Lower lobe of right lung (tissue), 2 donors: ENCODE data around the gene GRIN2C. TPM values are rescaled to one million over a fixed set of nuclear protein-coding genes. Genes with fewer than 3 reads are reported as not detected.

Experiments
- ATAC-seq, 2 donors: fragments of 200-7000 bp; cut with Tn5 transposase; one replicate each; pipeline ENCODE4 v1.9.1; 2020 to 2022; ENCODE audit warnings: mild to moderate bottlenecking in 2 of 2, moderate library complexity in 2 of 2
- DNase-seq: peaks from one replicate; pipeline ENCODE4 v3.0.0-alpha.2; 2020
- H3K27ac ChIP-seq: fragments of 200-600 bp; one replicate; pipeline ENCODE4 v1.8.0; 2022
- H3K27me3 ChIP-seq: fragments of 200-600 bp; one replicate; pipeline ENCODE4 v1.8.0; 2022; ENCODE audit warnings: low read depth
- H3K36me3 ChIP-seq: fragments of 200-600 bp; one replicate; pipeline ENCODE4 v1.8.0; 2022; ENCODE audit warnings: mild to moderate bottlenecking
- H3K4me1 ChIP-seq: fragments of 200-600 bp; one replicate; pipeline ENCODE4 v1.8.0; 2022
- H3K4me3 ChIP-seq: fragments of 200-600 bp; one replicate; pipeline ENCODE4 v1.8.0; 2022; ENCODE audit warnings: mild to moderate bottlenecking
- H3K9me3 ChIP-seq: fragments of 200-600 bp; one replicate; pipeline ENCODE4 v1.8.0; 2022
- intact Hi-C: fragments of 100-400 bp; cut with DNase I; formaldehyde crosslinking; loops from one replicate; pipeline ENCODE4 v1.11.0; 2022
- total RNA-seq: library from RNA; stranded (reverse); fragmentation: NEBNext Ultra II Directional; extraction: Animal tissue kit (Norgen Biotek cat#: 25700); gene quantifications from one replicate; pipeline ENCODE4 v1.2.1, GENCODE V29; 2021
- TF ChIP-seq, protein P1 (sequence below): fragments of 200-600 bp; IDR thresholded peaks from one replicate; pipeline ENCODE4 v1.8.0; 2022; ENCODE audit warnings: antibody characterized with exemption, mild to moderate bottlenecking
- donor health status: DM: no; HTN: yes; CAD: no; lungs with severe emphysema.

GRIN2C gene
- total RNA-seq, 1 donor from 2014 or later, result 0.83 TPM

DNA sequence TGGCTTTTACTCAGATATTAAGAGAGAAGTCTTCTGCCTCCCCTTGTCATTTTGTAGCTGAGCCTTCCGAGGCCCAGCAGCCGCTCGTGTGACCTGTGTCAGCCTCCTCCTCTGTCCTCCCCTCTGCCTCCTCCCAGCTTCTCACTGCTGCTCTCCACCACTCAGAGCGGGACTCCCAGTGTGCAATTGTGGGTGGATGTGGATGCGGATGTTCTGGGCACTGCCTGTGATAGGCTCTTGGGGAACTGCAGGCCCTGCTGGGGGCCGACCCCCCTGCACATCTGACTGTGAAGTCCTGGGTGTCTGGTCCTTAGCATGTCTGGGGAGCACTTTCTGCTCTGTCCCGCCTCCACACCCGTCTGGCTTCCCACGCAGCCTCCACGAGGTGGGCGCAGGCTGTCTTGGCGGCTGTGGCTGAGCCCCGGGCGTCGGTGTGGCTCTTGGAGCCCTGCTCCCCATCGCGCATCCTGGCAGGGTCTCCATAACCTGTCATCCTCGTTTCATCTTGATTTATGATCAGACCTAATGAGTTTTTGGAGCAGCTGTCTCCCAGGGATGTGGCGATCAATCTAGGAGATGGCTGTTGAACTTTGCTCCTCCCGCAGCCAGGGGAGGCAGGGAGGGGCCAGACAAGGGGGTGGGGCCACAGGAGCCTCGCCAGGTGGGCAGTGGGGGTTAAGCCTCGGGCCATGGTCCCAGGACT is 28.1 kb downstream of the GRIN2C start:
- H3K4me1 ChIP-seq, result no peaks in the 10 kb centered on the region
- DNase-seq, result no peak
- H3K4me3 ChIP-seq, result no peak overlapping the region
- TF ChIP-seq, protein P1, sequence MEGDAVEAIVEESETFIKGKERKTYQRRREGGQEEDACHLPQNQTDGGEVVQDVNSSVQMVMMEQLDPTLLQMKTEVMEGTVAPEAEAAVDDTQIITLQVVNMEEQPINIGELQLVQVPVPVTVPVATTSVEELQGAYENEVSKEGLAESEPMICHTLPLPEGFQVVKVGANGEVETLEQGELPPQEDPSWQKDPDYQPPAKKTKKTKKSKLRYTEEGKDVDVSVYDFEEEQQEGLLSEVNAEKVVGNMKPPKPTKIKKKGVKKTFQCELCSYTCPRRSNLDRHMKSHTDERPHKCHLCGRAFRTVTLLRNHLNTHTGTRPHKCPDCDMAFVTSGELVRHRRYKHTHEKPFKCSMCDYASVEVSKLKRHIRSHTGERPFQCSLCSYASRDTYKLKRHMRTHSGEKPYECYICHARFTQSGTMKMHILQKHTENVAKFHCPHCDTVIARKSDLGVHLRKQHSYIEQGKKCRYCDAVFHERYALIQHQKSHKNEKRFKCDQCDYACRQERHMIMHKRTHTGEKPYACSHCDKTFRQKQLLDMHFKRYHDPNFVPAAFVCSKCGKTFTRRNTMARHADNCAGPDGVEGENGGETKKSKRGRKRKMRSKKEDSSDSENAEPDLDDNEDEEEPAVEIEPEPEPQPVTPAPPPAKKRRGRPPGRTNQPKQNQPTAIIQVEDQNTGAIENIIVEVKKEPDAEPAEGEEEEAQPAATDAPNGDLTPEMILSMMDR, result no peak
- H3K36me3 ChIP-seq, result peaks cover 27% of the 10 kb centered on the region
- no peaks in the 10 kb centered on the region for H3K9me3 ChIP-seq
- no peaks in the 10 kb centered on the region for H3K27me3 ChIP-seq
- H3K27ac ChIP-seq, result no peak overlapping the region
- intact Hi-C loops, result no loop called here
- ATAC-seq, result no peak

DNA sequence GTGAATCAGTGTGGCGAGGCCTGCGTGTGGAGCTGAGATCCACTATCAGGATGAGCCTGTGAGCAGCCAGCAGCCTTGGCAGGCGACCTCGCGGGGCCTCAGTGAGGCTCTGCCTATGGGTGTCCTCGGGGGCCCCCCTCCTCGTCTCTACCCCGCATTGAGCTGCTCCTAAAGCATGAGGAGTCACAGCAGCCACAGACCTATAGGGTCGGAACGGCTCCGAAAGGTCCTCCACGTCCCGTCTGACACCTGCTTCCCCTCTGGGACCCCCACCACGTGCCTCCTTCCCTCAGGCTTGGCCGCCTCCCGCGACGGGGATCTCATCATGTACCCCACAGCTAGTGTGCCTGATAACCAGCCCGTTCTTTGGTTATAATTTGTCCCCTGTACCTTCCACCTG is 28.8 kb downstream of the GRIN2C start:
- Histone ChIP-seq H3K4me1 (no peaks in the 10 kb centered on the region), H3K27ac (no peak overlapping the region)
- ATAC-seq, result no peak

DNA sequence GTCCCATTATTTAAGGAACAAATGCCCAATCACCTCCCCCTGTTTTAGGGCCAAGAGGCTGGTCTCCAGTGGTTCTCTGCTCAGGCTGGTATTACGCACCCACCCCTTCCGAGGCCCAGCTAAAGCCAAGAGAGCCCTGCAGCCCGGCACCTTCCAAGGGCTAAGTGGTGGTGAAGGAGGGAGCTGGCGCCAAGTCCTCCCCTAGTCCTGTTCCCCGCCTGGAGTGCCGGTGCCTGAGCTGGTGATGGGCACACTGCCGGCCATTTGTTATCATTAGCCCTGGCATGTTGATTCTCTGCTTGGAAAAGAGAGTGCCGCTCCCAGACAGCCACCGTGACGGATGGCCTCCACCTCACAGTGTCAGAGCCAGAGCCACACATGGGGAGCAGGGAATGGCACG is 31.9 kb downstream of the GRIN2C start:
- peak; percentile 78 for DNase-seq
- H3K27me3 ChIP-seq, result no peaks in the 10 kb centered on the region

More for the DNA sequence above, 28.8 kb downstream of the GRIN2C start:
- Histone ChIP-seq H3K27me3 (no peaks in the 10 kb centered on the region), H3K4me3 (no peak overlapping the region), H3K36me3 (peaks cover 27% of the 10 kb centered on the region), H3K9me3 (no peaks in the 10 kb centered on the region)
- TF ChIP-seq, protein P1, result no peak
- intact Hi-C loops, result no loop called here
- DNase-seq, result no peak

DNA sequence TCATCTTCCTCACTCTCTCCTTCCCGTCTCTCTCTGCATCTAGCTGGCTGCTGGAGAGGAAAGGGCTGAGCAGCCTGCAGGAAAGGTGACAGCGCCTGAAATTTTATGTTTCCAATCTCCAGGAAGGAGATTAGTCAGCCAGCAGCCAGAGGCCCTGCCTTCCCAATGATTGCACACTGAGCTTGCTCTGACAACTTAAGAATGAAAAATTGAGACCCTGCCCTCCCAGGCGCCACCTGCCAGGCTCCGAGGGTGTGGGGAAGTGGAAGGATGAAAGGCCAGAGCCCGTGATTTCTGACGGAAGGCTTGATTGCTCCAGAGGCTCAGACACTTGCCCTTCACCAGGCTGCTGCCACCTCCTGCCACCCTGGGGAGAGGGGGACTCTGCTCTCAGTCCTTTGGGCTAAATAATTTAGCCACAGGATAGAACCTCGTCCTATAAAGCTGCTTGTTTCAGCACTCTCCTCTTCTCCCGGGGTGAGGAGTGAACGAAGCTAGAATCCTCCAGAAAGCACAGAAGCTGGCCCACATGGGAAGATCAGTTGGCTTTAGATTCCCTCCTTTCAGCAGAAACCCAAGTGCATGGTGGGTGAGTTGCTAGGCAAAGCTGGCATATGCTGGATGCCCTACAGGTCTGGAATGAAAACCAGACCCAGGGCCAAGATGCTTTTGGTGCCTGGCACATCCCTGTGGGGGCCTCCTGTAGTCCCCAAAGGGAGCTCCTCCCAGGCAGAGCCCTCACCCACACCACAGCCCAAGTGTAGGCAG is 33.5 kb downstream of the GRIN2C start:
- Histone ChIP-seq H3K4me3 (no peak overlapping the region), H3K27ac (no peak overlapping the region), H3K36me3 (peaks cover 34% of the 10 kb centered on the region), H3K4me1 (no peaks in the 10 kb centered on the region), H3K9me3 (no peaks in the 10 kb centered on the region), H3K27me3 (no peaks in the 10 kb centered on the region)
- ATAC-seq (no peak), DNase-seq (no peak)
- intact Hi-C loops, result no loop called here
- TF ChIP-seq, protein P1, result no peak

More for the DNA sequence above, 31.9 kb downstream of the GRIN2C start:
- Histone ChIP-seq H3K27ac (no peak overlapping the region), H3K4me1 (no peaks in the 10 kb centered on the region), H3K9me3 (no peaks in the 10 kb centered on the region), H3K4me3 (no peak overlapping the region), H3K36me3 (peaks cover 21% of the 10 kb centered on the region)
- intact Hi-C loops, result no loop called here
- peak; percentile 63 to 84 for ATAC-seq
- TF ChIP-seq, protein P1, result no peak

DNA sequence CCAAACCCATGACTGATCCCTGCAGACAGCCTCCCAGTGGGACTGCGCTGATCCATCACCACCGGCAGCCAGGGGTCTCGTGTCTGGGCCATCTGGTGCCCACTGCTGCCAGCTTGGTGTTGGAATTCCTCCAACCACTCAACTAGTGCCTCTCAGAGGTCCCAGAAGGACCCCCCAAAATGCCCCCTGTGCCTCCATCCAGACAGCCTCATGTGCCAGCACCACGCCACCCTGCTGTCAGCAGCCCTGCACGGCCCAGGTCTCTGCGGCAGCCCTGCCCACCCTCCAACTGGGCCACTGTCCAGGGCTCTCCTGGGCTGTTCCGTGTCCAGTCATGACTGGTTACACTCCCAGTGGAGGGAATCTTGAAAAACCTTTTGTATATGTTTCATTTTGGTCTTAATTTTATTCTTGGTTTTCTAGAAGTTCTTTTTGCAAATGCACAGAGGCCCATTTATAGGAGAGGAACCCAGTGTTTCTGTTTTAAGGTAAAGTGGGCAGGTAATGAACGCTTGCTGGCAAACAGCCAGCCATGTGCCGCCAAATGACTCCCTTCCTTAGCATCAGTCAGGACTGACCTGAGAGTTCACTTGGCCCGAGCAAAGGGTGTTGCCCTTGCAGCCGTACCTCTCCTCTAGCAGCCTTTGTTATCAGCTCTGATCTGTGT is 34.6 kb downstream of the GRIN2C start:
- no peak for DNase-seq
- no peak for ATAC-seq
- Histone ChIP-seq H3K36me3 (peaks cover 36% of the 10 kb centered on the region), H3K9me3 (no peaks in the 10 kb centered on the region), H3K4me3 (no peak overlapping the region), H3K4me1 (no peaks in the 10 kb centered on the region), H3K27me3 (no peaks in the 10 kb centered on the region), H3K27ac (no peak overlapping the region)
- intact Hi-C loops, result no loop called here
- TF ChIP-seq, protein P1, result no peak
